Suppressor macrophage treated with lipopolysaccharide for 1 hour (primary cell): Measurements from ENCODE around the gene CADM1.

ENCODE experiments used
- DNase-seq, 3 donors: peaks; one replicate each; pipeline ENCODE4 v3.0.0-alpha.2; 2020 to 2022

The CADM1 gene

DNA sequence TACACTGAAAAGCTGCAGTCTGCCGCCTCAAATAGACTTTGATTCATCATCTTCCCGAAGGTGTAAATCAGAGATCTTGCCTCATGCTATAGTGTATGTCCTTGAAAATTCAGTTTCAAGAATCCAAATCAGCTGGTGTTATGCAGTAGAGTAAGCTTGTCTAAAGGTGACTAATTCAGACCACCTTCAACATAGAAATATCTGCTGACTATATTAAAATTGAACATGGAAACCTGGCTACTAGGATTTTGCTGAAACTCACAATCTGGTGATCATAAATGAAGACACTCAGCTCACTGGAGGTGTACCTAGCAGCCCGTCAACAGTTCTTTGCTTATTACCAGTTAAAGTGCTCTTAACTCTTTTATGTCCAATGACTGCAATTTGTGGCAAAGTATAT lies 266.6 kb downstream of the CADM1 start:
- DNase-seq: no peak

DNA sequence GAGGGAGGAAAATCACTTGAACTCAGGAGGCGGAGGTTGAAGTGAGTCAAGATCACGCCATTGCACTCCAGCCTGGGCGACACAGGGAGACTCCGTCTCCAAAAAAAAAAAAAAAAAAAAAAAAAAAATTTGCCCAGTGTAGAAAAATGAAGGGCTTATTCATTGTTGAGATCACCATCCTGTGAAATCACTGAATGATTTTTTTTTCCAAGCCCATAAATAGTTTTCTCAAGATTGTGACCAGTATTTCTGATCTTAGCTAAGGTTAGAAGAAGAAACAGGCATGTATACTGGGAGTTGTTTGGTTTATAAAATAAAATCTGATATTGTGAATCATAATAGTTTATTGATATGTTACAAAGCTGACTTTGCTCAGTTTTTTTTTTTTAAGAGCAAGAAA lies 269.4 kb downstream of the CADM1 start:
- no peak for DNase-seq

DNA sequence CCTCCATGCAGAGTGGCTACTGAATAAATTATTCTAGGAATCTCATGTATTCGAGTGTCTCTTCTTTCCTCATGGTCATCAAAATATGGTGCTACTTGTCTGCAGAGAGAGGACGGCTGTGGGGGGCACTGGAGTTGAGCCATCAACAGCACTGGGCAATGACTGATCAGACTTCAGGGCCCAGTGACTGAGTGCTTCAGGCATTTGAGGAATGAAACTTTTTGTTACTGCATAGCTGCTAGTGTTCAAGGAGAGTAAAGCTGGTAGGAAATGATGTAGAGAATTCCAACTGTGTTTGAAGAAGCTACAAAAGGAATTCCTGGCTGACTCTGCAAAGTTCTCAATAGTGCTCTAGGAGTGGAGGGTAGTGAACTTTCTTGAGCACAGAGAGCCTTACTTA lies 277.7 kb downstream of the CADM1 start:
- no peak for DNase-seq

DNA sequence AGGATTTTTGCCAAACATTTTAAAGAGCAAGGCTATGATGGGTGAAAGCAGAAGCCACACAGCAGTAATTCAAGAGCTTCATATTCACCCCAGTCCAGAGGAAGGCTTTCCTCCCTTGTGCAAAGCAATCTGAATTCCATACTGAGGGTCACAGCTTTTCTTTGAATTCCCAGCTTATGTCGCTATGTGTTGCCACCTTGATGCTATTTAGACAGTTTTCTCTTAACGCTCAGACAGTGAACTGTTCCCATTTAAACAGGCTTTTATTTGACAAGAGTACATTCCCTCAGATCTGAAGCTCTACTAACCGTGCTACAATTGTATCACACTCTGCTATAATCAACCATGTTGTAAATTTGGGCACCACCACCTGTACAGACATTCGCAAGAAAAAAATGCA lies 279.7 kb downstream of the CADM1 start:
- DNase-seq: no peak

DNA sequence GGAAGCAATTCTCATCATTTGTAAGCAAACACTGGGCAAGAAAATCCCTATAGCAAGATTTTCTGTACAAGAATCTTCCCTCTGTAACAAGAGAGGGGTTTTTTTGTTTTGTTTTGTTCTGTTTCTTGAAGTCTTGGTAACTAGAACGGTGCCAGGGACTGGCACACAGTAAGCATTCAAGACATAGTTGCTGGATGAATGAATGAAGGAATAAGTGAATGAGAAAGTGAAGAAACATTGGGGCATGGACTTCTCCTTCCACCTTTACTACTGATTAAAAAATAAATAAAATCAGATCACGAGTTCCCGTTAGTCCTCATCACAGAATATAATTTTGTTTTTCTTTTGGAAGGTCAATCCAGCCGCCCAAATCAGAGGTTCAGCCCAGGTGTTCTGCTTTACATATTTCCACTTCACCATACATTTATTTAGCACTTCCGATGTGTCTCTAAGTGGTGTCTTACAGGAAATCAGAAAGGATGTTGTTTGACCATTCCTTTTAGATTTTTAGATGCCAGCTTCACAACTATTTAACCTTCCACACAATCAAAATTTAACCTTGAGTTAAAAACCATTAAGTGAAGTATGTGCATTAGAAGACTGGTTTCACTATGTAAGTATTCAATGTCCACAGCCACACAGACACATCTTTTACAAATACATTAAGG lies 281.2 kb downstream of the CADM1 start:
- no peak for DNase-seq

DNA sequence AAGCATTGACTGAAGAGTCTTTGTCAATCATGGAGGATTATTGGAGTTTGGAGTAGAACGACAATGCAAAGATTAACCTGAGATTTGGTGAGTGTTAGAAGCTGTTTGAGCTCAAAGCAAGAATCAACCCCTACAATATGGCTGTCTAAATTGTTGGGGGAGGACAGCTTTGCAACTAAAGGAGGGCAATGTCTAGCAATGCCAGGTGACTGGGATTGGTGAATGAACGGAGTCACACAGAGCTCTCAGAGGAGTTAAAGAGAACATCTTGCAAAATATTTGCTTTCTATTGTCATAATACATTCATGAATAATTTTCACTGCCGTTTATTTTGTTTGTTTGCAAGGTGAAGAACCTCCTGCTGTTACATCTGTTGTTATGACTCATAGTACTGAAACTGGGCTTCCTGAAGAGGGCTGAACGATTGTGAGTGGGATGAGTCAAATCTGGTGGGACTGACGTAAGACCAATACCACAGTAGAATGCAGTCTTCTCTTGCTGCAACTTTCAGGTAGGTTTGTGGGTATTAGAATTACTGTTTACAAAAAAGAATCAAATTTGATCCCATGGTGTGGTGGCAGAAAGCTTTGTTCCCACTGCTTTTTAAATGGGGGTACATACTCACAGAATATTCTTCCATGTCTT lies 281.9 kb downstream of the CADM1 start:
- DNase-seq: no peak

DNA sequence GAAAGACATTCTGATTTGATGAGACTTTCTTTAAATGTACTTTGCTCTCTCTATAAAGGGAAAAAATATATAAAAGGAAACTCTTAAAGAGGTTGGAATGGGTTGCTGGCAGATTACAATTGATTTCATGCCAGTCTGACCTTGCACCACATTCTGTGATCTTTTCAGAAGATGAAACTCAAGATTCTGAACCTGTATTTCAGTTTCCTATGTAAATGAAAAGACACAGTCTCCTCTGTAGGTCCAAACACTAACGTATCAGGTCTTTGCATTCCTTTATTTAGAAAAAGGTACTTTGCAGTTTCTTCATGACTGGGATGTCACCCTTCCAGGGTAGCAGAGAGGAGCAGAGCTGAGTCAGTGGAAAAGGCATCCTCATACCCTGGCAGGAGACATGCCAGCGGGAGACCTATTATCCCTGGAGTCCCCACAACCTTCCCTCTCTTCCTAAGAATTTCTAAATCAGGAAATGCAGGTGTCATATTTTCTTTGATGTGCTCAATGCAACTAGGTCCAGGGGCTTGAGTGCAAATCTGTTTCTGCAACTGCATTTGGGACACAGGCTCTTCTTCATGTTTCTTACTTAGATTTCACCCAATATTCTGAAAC lies 282.6 kb downstream of the CADM1 start:
- DNase-seq: no peak

DNA sequence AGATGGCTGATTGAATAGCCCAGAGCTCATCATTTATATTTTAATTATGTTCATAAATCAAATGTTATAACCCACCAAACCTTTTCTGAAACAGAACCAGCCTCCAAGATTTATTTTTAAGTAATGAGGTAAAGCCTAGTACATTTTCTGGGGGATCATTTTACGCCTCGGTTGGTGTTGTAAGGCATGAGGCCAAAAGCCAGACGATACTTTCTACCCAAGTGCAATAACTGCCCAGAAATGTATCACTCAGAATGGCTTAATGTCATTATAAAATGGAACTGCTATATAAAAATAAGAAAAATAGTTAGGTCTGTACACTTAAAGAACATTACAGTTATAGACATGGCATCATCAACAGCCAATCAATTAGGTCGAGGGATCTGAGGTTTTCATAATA lies 283.3 kb downstream of the CADM1 start:
- no peak for DNase-seq

DNA sequence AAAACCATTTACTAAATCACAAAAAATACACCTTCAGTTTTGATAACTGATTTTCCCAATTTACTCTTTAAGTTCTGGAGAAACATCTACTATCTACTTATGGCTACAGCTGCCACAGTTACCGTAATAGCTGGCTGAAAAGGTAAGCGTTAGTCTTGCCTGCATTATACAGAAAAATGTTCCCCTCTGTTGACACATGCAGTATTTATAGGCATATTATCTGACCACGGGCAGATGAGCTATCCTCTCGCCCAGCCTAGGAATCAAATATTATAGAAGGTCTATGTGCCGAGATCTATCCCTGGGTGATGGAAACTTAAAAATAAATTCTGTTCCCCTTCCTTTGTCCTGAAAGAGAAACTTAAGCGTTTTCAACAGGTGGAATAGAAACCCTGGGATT lies 283.8 kb downstream of the CADM1 start:
- no peak for DNase-seq

DNA sequence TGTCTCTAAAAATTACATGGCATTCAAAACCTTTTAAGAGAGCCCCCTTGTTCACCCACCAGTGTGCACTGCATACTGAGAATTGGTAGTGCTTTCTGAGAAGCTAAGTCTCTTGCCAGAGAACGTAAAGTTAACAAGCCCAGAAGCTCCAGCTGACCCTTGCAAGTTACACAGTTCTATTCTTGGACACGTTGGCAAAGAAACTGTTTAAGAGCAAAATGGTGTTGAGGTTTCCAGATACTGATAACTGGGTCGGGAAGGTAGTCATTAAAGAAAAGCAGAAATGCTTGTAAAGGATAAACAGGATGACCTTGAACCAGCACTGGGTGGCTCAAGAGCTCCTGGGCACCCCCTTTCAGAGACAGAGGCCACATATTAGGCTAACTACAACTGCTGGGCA lies 284.8 kb downstream of the CADM1 start:
- no peak for DNase-seq

DNA sequence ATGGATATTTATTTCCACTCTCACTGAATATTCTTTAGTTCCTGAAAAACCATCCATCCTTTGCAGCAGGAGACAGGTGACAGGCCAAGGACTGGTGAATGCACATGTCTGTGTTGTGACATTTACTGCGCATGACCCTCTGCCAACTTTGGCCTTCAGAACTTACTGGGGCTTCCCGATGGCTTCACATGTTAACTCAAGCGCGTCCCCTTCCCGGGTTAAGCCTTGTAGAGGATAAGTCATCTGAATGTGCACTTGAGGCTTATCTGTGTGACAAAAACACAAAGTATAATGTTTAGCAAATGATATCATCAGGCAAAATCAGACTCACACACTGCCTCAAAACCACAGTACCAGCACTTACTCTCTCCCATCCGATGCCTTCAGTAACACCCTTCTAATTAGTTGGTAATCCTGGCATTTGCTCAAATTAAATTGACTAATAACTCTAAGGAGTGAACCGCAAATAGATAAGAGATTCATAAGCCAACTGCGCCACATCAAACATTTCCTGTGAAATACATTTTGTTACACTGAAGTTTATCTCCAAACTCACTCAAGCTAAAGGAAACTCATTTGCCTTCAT lies 286.4 kb downstream of the CADM1 start:
- DNase-seq: no peak

DNA sequence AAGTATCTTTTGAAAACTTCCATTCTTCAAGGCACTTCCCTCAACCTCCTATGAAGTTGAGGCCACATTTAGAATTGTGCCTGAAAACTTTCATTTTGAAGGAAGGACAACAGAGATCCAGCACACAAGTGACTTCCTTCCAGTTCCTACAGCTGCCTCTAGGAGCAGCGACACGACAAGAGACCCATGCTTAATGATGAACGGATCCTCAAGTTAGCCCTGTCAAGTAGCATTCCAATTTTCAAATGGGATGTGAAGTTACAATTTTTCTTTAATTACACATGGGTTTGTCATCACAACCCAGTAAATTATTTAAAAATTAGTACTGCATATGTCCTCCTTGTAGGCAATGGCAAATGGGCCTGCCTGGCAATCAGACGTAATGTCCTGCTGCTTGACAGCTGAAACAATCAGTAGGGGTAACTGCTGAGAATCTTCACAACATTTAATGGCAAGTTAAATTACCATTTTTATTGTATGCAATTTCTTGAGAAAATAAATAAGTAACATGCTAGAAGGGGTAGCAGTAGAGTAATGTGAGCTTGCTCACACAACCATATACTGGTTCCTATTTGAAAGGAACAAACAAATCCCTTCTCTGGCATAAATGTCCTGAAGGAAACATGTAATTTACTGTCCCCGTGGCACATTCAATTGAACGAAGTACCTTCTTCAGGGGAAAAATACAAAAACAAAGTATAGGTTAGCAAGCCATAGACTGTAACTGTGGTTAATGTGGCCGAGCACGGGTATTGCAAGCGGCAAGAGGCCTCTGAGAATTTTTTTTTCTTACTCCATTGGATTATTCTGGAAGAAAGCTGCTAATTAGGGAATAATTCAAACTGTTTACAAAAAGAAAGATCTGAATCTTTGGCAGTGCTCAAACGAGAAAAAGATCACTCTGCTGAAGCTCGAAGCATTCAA lies 288.3 kb downstream of the CADM1 start:
- no peak for DNase-seq

DNA sequence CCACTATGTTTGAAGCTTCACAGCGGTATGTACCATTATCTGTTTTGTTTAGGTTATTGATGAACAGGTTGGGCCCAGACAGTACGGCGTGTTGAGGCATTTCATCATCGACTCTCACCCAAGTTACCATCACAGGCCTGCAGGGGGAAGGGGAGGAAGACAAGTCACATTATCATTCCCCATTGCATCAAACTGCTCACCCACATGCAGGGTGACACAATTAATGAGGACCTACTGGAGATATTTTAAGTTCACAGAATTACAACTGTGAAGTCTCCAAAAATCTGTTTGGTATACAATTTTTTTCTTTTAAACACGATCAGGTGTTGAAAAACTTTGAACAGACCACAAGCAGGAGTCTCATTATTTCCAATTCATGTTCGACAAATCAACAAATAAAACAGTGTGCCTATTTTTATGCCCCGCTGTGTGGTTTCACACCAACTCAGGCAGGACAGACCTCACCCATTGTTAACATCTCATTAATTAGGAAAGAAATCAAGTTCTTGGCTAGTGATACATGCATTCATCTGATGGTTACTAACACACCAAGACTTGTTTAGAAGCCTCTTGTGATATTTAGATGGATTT lies 289.5 kb downstream of the CADM1 start:
- DNase-seq: no peak

DNA sequence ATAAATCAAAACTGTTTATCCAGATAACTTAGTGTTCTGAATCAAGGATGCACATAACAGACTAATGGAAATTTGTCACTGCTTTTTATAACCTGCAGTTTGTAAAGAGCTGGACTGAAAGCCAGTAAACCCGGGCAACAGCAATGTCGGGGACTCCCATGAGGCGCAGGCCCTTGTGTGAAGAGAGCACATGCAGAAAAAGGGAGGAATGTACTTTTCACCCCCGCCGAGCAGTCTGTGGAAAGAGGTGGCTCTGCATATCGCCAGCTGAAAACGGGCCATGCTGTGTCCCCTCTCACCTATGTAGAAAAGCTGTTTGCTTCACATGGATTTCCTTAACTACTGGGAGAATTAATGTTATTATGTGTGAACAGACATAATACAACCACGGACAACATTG lies 291.2 kb downstream of the CADM1 start:
- no peak for DNase-seq

DNA sequence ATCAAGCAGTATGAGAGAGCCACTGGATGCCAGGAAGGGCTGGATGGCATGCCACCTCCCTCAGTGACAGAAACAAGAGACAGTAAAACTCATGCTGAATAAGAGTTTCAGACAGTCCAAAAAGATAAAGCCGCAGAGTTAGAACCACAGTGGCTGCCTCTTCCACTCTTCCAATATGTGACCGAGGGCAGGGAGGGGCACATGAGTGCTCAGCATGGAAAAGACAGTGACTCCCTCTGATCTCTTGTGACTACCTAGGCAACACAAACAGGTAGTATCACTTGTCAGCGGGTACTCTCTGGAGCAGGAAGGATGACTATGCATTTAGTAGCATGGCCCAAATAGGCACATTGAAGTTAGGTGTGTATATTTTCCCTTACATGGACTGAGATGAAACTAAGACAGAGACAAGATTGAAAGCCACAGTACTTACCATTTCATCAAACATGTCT lies 295.4 kb downstream of the CADM1 start:
- DNase-seq: no peak

DNA sequence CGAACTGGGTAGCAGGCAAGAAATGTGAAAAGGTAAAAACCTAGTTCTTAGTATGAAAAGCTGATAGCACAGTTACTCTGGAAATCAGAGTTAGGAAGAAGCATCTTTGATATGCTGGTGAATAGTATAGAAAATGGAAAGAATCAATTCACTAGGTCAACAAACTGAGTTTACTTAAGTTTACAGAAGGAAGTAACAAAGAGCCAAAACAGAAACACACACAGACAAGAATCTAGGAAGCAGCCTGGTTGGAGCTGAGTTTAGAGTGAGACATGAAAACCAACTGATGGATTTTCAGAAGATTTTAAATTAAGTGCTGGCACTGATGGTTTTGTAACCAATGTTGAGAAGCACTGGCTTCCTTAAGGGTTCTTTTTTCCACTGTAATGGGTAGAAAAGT lies 296.3 kb downstream of the CADM1 start:
- no peak for DNase-seq

DNA sequence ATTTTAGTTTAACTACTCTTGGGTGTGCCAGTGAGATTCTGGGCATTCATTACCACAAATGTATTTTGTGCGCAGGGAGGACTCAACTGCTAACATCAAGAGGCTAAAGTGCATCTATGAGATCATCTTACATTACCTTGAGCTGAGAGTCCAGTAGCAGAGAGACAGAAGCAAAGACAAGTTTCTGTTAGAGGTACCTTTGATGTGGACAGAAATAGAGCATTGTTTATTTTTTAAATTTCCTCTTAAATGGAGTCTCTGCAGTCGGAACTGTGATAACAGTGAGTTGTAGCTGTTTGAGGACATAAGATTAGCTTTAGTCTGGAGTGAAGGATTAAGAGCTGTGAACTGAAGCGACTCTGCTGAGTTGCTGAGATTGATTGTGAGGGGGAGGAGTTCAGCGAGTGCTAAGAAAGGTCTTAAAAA lies 297.0 kb downstream of the CADM1 start:
- no peak for DNase-seq

DNA sequence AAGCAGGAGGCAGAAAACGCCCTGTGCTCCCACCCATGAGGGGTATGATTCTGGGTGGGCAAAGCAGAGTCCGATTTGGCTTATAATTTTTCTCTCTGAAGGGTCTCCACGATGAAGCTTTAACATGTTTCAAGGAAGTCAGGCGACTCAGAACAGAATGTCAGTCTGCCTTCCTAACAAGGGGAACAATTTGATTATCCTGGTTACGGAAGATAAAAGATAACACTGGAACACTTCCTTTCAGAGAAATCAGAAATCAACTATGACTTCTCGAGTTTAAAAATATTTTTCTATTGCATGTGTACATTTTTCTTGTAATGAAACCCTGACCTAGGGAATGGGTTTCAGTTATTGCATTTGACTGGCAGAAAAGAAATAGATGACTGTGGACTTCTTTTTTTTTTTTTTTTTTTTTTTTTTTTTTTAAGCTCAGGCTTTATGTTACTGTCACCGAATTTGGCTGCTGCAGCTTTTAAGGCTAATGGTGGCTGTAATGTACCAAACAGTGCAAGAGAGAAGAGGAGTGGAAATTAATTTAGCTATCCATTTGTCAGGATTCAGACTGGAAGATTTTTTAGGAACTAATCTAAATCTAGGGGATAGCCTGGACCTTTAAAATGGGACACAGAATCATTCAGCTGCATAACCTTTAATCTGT lies 297.7 kb downstream of the CADM1 start:
- DNase-seq: no peak

DNA sequence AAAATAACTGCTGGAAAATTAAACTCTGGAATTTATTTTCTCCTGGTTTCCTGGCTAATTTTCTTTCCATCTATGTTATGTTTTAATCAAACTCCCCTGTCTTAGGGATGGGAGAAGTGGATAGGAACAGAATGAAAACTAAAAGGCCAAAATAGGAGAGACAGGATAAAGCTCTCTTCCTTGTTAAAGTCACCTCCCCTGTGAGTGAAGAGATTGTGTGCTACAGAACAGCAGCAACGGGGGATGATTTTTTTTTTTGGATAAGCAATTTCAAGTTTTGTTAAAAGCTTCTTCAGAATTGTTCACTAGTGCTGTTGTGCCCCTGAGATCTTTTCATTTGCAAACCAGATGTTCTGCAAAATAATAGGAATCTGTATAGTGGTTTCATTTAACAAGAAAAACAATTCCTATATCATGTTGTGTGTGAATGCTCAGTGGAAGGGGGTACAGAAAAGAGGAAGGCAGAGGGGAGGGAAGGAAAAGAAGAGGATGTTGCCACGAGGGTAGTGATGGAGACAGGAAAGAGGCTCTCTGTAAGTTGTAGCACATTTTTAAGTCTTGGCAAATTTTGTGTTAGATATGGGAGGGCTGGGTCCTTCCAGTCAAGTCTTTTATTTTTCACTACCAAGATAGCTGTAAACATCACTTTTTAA lies 301.2 kb downstream of the CADM1 start:
- DNase-seq: no peak

DNA sequence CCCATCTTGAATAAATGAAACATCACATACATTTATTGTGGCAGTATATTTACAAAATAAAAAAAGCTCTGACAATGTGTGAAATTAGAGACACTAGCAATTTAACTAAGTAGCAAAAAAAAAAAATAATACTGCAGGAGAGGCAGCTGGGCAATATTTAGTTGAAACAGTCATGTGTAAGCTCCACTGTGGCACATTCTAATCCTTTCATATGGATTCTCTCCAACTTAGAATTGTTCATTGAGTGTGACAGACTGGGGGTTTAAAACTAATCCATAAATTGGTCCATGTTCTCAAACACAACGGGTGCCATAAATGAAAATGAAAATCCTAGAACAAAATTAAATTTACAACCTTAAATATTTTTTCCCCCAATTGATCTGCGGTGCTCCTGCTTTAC lies 302.1 kb downstream of the CADM1 start:
- DNase-seq: no peak

DNA sequence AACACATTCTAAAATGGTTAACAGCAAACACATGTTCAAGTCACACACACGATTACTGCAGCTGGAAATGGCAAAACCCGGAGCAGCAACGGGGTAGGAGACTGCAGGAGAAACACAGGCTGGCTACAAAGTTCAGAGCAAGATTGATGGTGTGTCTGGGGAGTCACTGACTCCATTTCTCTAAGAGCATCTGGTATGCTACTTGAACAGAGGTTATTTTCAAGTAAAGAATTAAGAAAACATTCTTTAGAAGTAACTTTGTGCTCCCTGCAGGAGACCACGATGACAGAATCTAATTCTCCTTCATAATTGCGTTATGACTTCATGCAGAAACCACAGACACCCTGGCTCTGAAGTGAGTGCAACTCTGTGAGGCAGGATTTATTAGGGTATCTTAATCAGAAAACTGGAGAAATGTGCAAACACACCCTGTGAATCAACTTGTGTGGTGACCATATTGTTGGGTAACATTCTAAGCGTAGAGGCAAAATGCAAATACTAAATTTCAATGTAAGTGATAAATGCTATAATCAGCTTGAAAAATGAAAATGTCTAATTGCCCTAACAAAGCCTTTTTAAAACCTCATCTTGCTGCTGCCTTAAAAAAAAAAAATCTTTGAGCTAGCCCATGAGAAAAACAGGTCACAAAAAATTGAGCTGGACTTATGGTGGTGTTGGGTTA lies 303.0 kb downstream of the CADM1 start:
- DNase-seq: no peak
